Memory B cell (primary cell): ENCODE measurements around the gene GCNT4.

ENCODE experiments used
- ATAC-seq: fragments of 150-1000 bp; cut with Tn5 transposase; 2 replicates; pipeline ENCODE4 v1.10.0; 2021; ENCODE audit warnings: low read depth, mild to moderate bottlenecking, moderate library complexity
- DNase-seq, 2 donors: peaks; one replicate each; pipeline ENCODE4 v3.0.0; 2022; ENCODE audit warnings: low spot score in 2 of 2
- H3K27ac Mint-ChIP-seq: one replicate; pipeline ENCODE4 v1.8.0; 2022; ENCODE audit warnings: mild to moderate bottlenecking, moderate library complexity, mixed read lengths
- H3K27me3 Mint-ChIP-seq: one replicate; pipeline ENCODE4 v1.8.0; 2022; ENCODE audit warnings: mixed read lengths
- H3K36me3 Mint-ChIP-seq: one replicate; pipeline ENCODE4 v1.8.0; 2022; ENCODE audit warnings: mild to moderate bottlenecking, mixed read lengths
- H3K4me1 Mint-ChIP-seq: one replicate; pipeline ENCODE4 v1.8.0; 2022; ENCODE audit warnings: mixed read lengths
- H3K4me3 Mint-ChIP-seq: one replicate; pipeline ENCODE4 v1.8.0; 2022; ENCODE audit warnings: mild to moderate bottlenecking, moderate library complexity, mixed read lengths
- H3K9me3 Mint-ChIP-seq: one replicate; pipeline ENCODE4 v1.8.0; 2022; ENCODE audit warnings: mixed read lengths

The GCNT4 gene

GRCh38 chr5:75044406-75044805 lies 8.0 kb downstream of the GCNT4 start:
- ATAC-seq (no peak), DNase-seq (no peak)
- no peaks in the 10 kb centered on the region for H3K4me1 Mint-ChIP-seq
- no peaks in the 10 kb centered on the region for H3K36me3 Mint-ChIP-seq
- H3K27me3 Mint-ChIP-seq: peaks cover 14% of the 10 kb centered on the region
- H3K9me3 Mint-ChIP-seq: no peaks in the 10 kb centered on the region
- H3K4me3 Mint-ChIP-seq: no peak overlapping the region
- H3K27ac Mint-ChIP-seq: no peak overlapping the region

GRCh38 chr5:75043633-75044264 lies 8.6 kb downstream of the GCNT4 start:
- Mint-ChIP-seq H3K4me1 (no peaks in the 10 kb centered on the region), H3K27me3 (peaks cover 16% of the 10 kb centered on the region)

GRCh38 chr5:75042522-75042921 lies 9.8 kb downstream of the GCNT4 start:
- ATAC-seq (no peak), DNase-seq (no peak)
- no peaks in the 10 kb centered on the region for H3K36me3 Mint-ChIP-seq
- no peaks in the 10 kb centered on the region for H3K9me3 Mint-ChIP-seq
- no peak overlapping the region for H3K27ac Mint-ChIP-seq
- H3K4me1 Mint-ChIP-seq: no peaks in the 10 kb centered on the region
- H3K4me3 Mint-ChIP-seq: no peak overlapping the region
- H3K27me3 Mint-ChIP-seq: peaks cover 13% of the 10 kb centered on the region

More at GRCh38 chr5:75043633-75044264, 8.6 kb downstream of the GCNT4 start:
- Mint-ChIP-seq H3K9me3 (no peaks in the 10 kb centered on the region), H3K27ac (no peak overlapping the region), H3K4me3 (no peak overlapping the region), H3K36me3 (no peaks in the 10 kb centered on the region)
- DNase-seq: no peak
- ATAC-seq: no peak

GRCh38 chr5:75040973-75041372 lies 11.4 kb downstream of the GCNT4 start:
- no peaks in the 10 kb centered on the region for H3K36me3 Mint-ChIP-seq
- no peaks in the 10 kb centered on the region for H3K9me3 Mint-ChIP-seq
- DNase-seq (no peak), ATAC-seq (no peak)
- no peak overlapping the region for H3K4me3 Mint-ChIP-seq
- H3K27ac Mint-ChIP-seq: no peak overlapping the region
- H3K4me1 Mint-ChIP-seq: no peaks in the 10 kb centered on the region
- H3K27me3 Mint-ChIP-seq: peaks cover 10% of the 10 kb centered on the region

- H3K4me3 Mint-ChIP-seq: no peak overlapping the region
- H3K36me3 Mint-ChIP-seq: no peaks in the 10 kb centered on the region
- H3K27ac Mint-ChIP-seq: no peak overlapping the region
- H3K4me1 Mint-ChIP-seq: no peaks in the 10 kb centered on the region
- ATAC-seq (no peak), DNase-seq (no peak)
- H3K9me3 Mint-ChIP-seq: no peaks in the 10 kb centered on the region
- peaks cover 9% of the 10 kb centered on the region for H3K27me3 Mint-ChIP-seq
Observed at GRCh38 chr5:75037106-75037505, 15.3 kb downstream of the GCNT4 start.

- H3K4me3 Mint-ChIP-seq: no peak overlapping the region
- no peak for DNase-seq
- no peak overlapping the region for H3K27ac Mint-ChIP-seq
- no peaks in the 10 kb centered on the region for H3K4me1 Mint-ChIP-seq
- H3K9me3 Mint-ChIP-seq: no peaks in the 10 kb centered on the region
- ATAC-seq: no peak
- peaks cover 10% of the 10 kb centered on the region for H3K27me3 Mint-ChIP-seq
- no peaks in the 10 kb centered on the region for H3K36me3 Mint-ChIP-seq
Observed at GRCh38 chr5:75034137-75034739, 18.1 kb downstream of the GCNT4 start.

- H3K27ac Mint-ChIP-seq: no peak overlapping the region
- H3K4me3 Mint-ChIP-seq: no peak overlapping the region
- H3K4me1 Mint-ChIP-seq: no peaks in the 10 kb centered on the region
- DNase-seq (no peak), ATAC-seq (no peak)
- H3K9me3 Mint-ChIP-seq: no peaks in the 10 kb centered on the region
- no peaks in the 10 kb centered on the region for H3K36me3 Mint-ChIP-seq
- peaks cover 8% of the 10 kb centered on the region for H3K27me3 Mint-ChIP-seq
Observed at GRCh38 chr5:75031366-75031765, 21.0 kb downstream of the GCNT4 start.

GRCh38 chr5:75028090-75028489 lies 24.3 kb downstream of the GCNT4 start:
- ATAC-seq (no peak), DNase-seq (no peak)
- Mint-ChIP-seq H3K4me3 (no peak overlapping the region), H3K4me1 (no peaks in the 10 kb centered on the region), H3K9me3 (no peaks in the 10 kb centered on the region), H3K27ac (no peak overlapping the region), H3K36me3 (no peaks in the 10 kb centered on the region), H3K27me3 (peaks cover 16% of the 10 kb centered on the region)

- no peak overlapping the region for H3K27ac Mint-ChIP-seq
- H3K4me1 Mint-ChIP-seq: no peaks in the 10 kb centered on the region
- H3K27me3 Mint-ChIP-seq: peaks cover 10% of the 10 kb centered on the region
- no peak overlapping the region for H3K4me3 Mint-ChIP-seq
- DNase-seq (no peak), ATAC-seq (no peak)
- no peaks in the 10 kb centered on the region for H3K36me3 Mint-ChIP-seq
- peaks cover 2% of the 10 kb centered on the region for H3K9me3 Mint-ChIP-seq
Observed at GRCh38 chr5:75023368-75024159, 28.8 kb downstream of the GCNT4 start.

- no peaks in the 10 kb centered on the region for H3K4me1 Mint-ChIP-seq
- no peak overlapping the region for H3K4me3 Mint-ChIP-seq
- H3K9me3 Mint-ChIP-seq: peaks cover 2% of the 10 kb centered on the region
- H3K36me3 Mint-ChIP-seq: no peaks in the 10 kb centered on the region
- H3K27me3 Mint-ChIP-seq: peaks cover 10% of the 10 kb centered on the region
- ATAC-seq (no peak), DNase-seq (no peak)
- no peak overlapping the region for H3K27ac Mint-ChIP-seq
Observed at GRCh38 chr5:75021800-75022199, 30.6 kb downstream of the GCNT4 start.

GRCh38 chr5:75021219-75021618 lies 31.1 kb downstream of the GCNT4 start:
- ATAC-seq (no peak), DNase-seq (no peak)
- Mint-ChIP-seq H3K36me3 (no peaks in the 10 kb centered on the region), H3K27me3 (peaks cover 10% of the 10 kb centered on the region), H3K4me3 (no peak overlapping the region), H3K4me1 (no peaks in the 10 kb centered on the region), H3K27ac (no peak overlapping the region), H3K9me3 (peaks cover 2% of the 10 kb centered on the region)

GRCh38 chr5:75020016-75020656 lies 32.2 kb downstream of the GCNT4 start:
- Mint-ChIP-seq H3K27ac (no peak overlapping the region), H3K27me3 (peaks cover 9% of the 10 kb centered on the region), H3K4me1 (no peaks in the 10 kb centered on the region), H3K36me3 (no peaks in the 10 kb centered on the region), H3K4me3 (no peak overlapping the region), H3K9me3 (peaks cover 2% of the 10 kb centered on the region)
- ATAC-seq (no peak), DNase-seq (no peak)

GRCh38 chr5:75018805-75019587 lies 33.4 kb downstream of the GCNT4 start:
- peaks cover 2% of the 10 kb centered on the region for H3K9me3 Mint-ChIP-seq
- H3K27me3 Mint-ChIP-seq: peaks cover 9% of the 10 kb centered on the region
- H3K27ac Mint-ChIP-seq: no peak overlapping the region
- DNase-seq: no peak
- no peak overlapping the region for H3K4me3 Mint-ChIP-seq
- no peaks in the 10 kb centered on the region for H3K4me1 Mint-ChIP-seq
- no peaks in the 10 kb centered on the region for H3K36me3 Mint-ChIP-seq
- ATAC-seq: no peak
